Immature natural killer cell (primary cell): ENCODE data around the gene PCSK2. TPM values are rescaled to one million over a fixed set of nuclear protein-coding genes. Genes with fewer than 3 reads are reported as not detected.
A peak's percentile ranks its signal among the peaks of the same experiment; 100 is the strongest.
"Not testable (repeated sequence)": the region's sequence is repeated elsewhere in the genome, so short reads cannot be mapped to it uniquely, and the experiment has no call there.

Experiments used
- DNase-seq, 3 donors: peaks; one replicate each; pipeline ENCODE4 v3.0.0; 2022; ENCODE audit warnings: mixed read lengths in 1 of 3
- H3K27ac Mint-ChIP-seq, 6 donors: one replicate each; pipeline ENCODE4 v1.8.0; 2020; ENCODE audit warnings: mixed read lengths in 6 of 6, mild to moderate bottlenecking in 5 of 6, inconsistent platforms in 4 of 6, moderate library complexity in 3 of 6
- H3K27me3 Mint-ChIP-seq, 3 donors: one replicate each; pipeline ENCODE4 v1.8.0; 2020 to 2021; ENCODE audit warnings: low read depth in 3 of 3, mild to moderate bottlenecking in 3 of 3, mixed read lengths in 3 of 3, moderate library complexity in 3 of 3, inconsistent platforms in 1 of 3
- H3K36me3 Mint-ChIP-seq, 3 donors: one replicate each; pipeline ENCODE4 v1.8.0; 2020; ENCODE audit warnings: mixed read lengths in 3 of 3, inconsistent platforms in 2 of 3, mild to moderate bottlenecking in 2 of 3
- H3K4me1 Mint-ChIP-seq, 2 donors: one replicate each; pipeline ENCODE4 v1.8.0; 2020; ENCODE audit warnings: inconsistent platforms in 2 of 2, mild to moderate bottlenecking in 2 of 2, mixed read lengths in 2 of 2, moderate library complexity in 1 of 2
- H3K4me3 Mint-ChIP-seq, 5 donors: one replicate each; pipeline ENCODE4 v1.8.0; 2020; ENCODE audit warnings: mild to moderate bottlenecking in 5 of 5, mixed read lengths in 5 of 5, inconsistent platforms in 3 of 5, moderate library complexity in 3 of 5
- H3K9me3 Mint-ChIP-seq, 6 donors: one replicate each; pipeline ENCODE4 v1.8.0; 2020; ENCODE audit warnings: mild to moderate bottlenecking in 6 of 6, mixed read lengths in 6 of 6, inconsistent platforms in 4 of 6, moderate library complexity in 3 of 6
- polyA plus RNA-seq, 3 donors: library from polyadenylated mRNA; unstranded; fragments of 300-500 nt; fragmentation: Illumina TruSeq; gene quantifications; one replicate each; pipeline ENCODE4 v1.2.3, GENCODE V29; 2021

PCSK2 gene
- polyA plus RNA-seq: not detected

GRCh38 chr20:17226410-17227218, at the start of gene PCSK2:
Gene PCSK2 (plus strand): TSS chr20:17227040. CDS start chr20:17227306, 266 bp downstream.
- Mint-ChIP-seq H3K36me3 (peaks cover 0 to 4% (median 4%) of the 10 kb centered on the region in 3 donors), H3K27ac (no peak within 1 kb of the TSS), H3K9me3 (peaks cover 2 to 19% (median 9%) of the 10 kb centered on the region in 6 donors), H3K4me3 (peak within 1 kb of the TSS in 1 of 5 donors; percentile 17), H3K27me3 (peaks cover 16 to 44% (median 16%) of the 10 kb centered on the region in 3 donors), H3K4me1 (no peaks in the 10 kb centered on the region)
- no peak for DNase-seq

GRCh38 chr20:17177341-17177740, 49.5 kb upstream of the PCSK2 start:
- Mint-ChIP-seq H3K9me3 (peaks cover 2 to 13% (median 4%) of the 10 kb centered on the region in 6 donors), H3K36me3 (peaks cover 0 to 3% (median 0%) of the 10 kb centered on the region in 3 donors), H3K27ac (no peak overlapping the region), H3K4me3 (no peak overlapping the region), H3K27me3 (peaks cover 0 to 5% (median 0%) of the 10 kb centered on the region in 3 donors), H3K4me1 (no peaks in the 10 kb centered on the region)
- DNase-seq: no peak

- no peak for DNase-seq
- no peak overlapping the region for H3K27ac Mint-ChIP-seq
- H3K9me3 Mint-ChIP-seq: peaks cover 5 to 25% (median 15%) of the 10 kb centered on the region in 6 donors
- peaks cover 0 to 3% (median 0%) of the 10 kb centered on the region in 3 donors for H3K36me3 Mint-ChIP-seq
- no peak overlapping the region for H3K4me3 Mint-ChIP-seq
- peaks cover 0 to 2% (median 0%) of the 10 kb centered on the region in 3 donors for H3K27me3 Mint-ChIP-seq
- no peaks in the 10 kb centered on the region for H3K4me1 Mint-ChIP-seq
Measured at GRCh38 chr20:17179840-17180239, 47.0 kb upstream of the PCSK2 start.

- Mint-ChIP-seq H3K4me3 (no peak overlapping the region), H3K36me3 (no peaks in the 10 kb centered on the region), H3K4me1 (no peaks in the 10 kb centered on the region)
Measured at GRCh38 chr20:17189976-17190695, 36.7 kb upstream of the PCSK2 start.

GRCh38 chr20:17197041-17197440, 29.8 kb upstream of the PCSK2 start:
- DNase-seq: no peak
- Mint-ChIP-seq H3K36me3 (no peaks in the 10 kb centered on the region), H3K27me3 (peaks cover 0 to 3% (median 0%) of the 10 kb centered on the region in 3 donors), H3K4me3 (no peak overlapping the region), H3K4me1 (no peaks in the 10 kb centered on the region), H3K27ac (no peak overlapping the region), H3K9me3 (peaks cover 0 to 3% (median under 1%) of the 10 kb centered on the region in 6 donors)

More at GRCh38 chr20:17189976-17190695, 36.7 kb upstream of the PCSK2 start:
- Mint-ChIP-seq H3K9me3 (peaks cover 0 to 6% (median 2%) of the 10 kb centered on the region in 6 donors), H3K27me3 (peaks cover 0 to 2% (median 2%) of the 10 kb centered on the region in 3 donors), H3K27ac (no peak overlapping the region)
- DNase-seq: no peak

- DNase-seq: no peak
- peaks cover 0 to 3% (median 3%) of the 10 kb centered on the region in 3 donors for H3K27me3 Mint-ChIP-seq
- H3K4me3 Mint-ChIP-seq: no peak overlapping the region
- no peaks in the 10 kb centered on the region for H3K36me3 Mint-ChIP-seq
- no peaks in the 10 kb centered on the region for H3K4me1 Mint-ChIP-seq
- H3K27ac Mint-ChIP-seq: no peak overlapping the region
- peaks cover 0 to 3% (median 0%) of the 10 kb centered on the region in 6 donors for H3K9me3 Mint-ChIP-seq
Measured at GRCh38 chr20:17202030-17202429, 24.8 kb upstream of the PCSK2 start.

GRCh38 chr20:17202673-17203072, 24.2 kb upstream of the PCSK2 start:
- no peak overlapping the region for H3K27ac Mint-ChIP-seq

GRCh38 chr20:17205084-17205813, 21.6 kb upstream of the PCSK2 start:
- Mint-ChIP-seq H3K4me3 (no peak overlapping the region), H3K36me3 (no peaks in the 10 kb centered on the region), H3K4me1 (no peaks in the 10 kb centered on the region), H3K9me3 (no peaks in the 10 kb centered on the region), H3K27me3 (peaks cover 0 to 5% (median 3%) of the 10 kb centered on the region in 3 donors), H3K27ac (no peak overlapping the region)
- DNase-seq: no peak

More at GRCh38 chr20:17202673-17203072, 24.2 kb upstream of the PCSK2 start:
- Mint-ChIP-seq H3K9me3 (peaks cover 0 to 3% (median 0%) of the 10 kb centered on the region in 6 donors), H3K4me1 (no peaks in the 10 kb centered on the region), H3K27me3 (peaks cover 0 to 3% (median 3%) of the 10 kb centered on the region in 3 donors), H3K36me3 (no peaks in the 10 kb centered on the region), H3K4me3 (no peak overlapping the region)
- no peak for DNase-seq

GRCh38 chr20:17210387-17210786, 16.5 kb upstream of the PCSK2 start:
- no peak for DNase-seq
- H3K9me3 Mint-ChIP-seq: peaks cover 0 to 6% (median 0%) of the 10 kb centered on the region in 6 donors
- no peaks in the 10 kb centered on the region for H3K4me1 Mint-ChIP-seq
- H3K27ac Mint-ChIP-seq: no peak overlapping the region
- H3K27me3 Mint-ChIP-seq: peaks cover 0 to 5% (median 3%) of the 10 kb centered on the region in 3 donors
- no peak overlapping the region for H3K4me3 Mint-ChIP-seq
- no peaks in the 10 kb centered on the region for H3K36me3 Mint-ChIP-seq

- H3K4me3 Mint-ChIP-seq: no peak overlapping the region
- no peaks in the 10 kb centered on the region for H3K4me1 Mint-ChIP-seq
- H3K36me3 Mint-ChIP-seq: no peaks in the 10 kb centered on the region
- DNase-seq: no peak
- peaks cover 0 to 6% (median 0%) of the 10 kb centered on the region in 6 donors for H3K9me3 Mint-ChIP-seq
- H3K27ac Mint-ChIP-seq: no peak overlapping the region
- H3K27me3 Mint-ChIP-seq: peaks cover 0 to 4% (median 3%) of the 10 kb centered on the region in 3 donors
Measured at GRCh38 chr20:17210983-17211382, 15.9 kb upstream of the PCSK2 start.

GRCh38 chr20:17215167-17215566, 11.7 kb upstream of the PCSK2 start:
- H3K4me1 Mint-ChIP-seq: no peaks in the 10 kb centered on the region
- H3K9me3 Mint-ChIP-seq: peaks cover 0 to 8% (median 1%) of the 10 kb centered on the region in 6 donors
- H3K4me3 Mint-ChIP-seq: no peak overlapping the region
- DNase-seq: no peak
- no peaks in the 10 kb centered on the region for H3K27me3 Mint-ChIP-seq
- no peak overlapping the region for H3K27ac Mint-ChIP-seq
- no peaks in the 10 kb centered on the region for H3K36me3 Mint-ChIP-seq

GRCh38 chr20:17219856-17220255, 7.0 kb upstream of the PCSK2 start:
- H3K36me3 Mint-ChIP-seq, H3K27me3 Mint-ChIP-seq, H3K4me1 Mint-ChIP-seq, DNase-seq, H3K27ac Mint-ChIP-seq, H3K4me3 Mint-ChIP-seq: not testable (repeated sequence)
- peaks cover 0 to 10% (median 2%) of the 10 kb centered on the region in 6 donors for H3K9me3 Mint-ChIP-seq

- H3K4me3 Mint-ChIP-seq: no peak overlapping the region
- H3K36me3 Mint-ChIP-seq: peaks cover 0 to 4% (median 4%) of the 10 kb centered on the region in 3 donors
- peaks cover 11 to 33% (median 16%) of the 10 kb centered on the region in 3 donors for H3K27me3 Mint-ChIP-seq
- H3K4me1 Mint-ChIP-seq: no peaks in the 10 kb centered on the region
- no peak for DNase-seq
- H3K9me3 Mint-ChIP-seq: peaks cover 2 to 16% (median 6%) of the 10 kb centered on the region in 6 donors
- H3K27ac Mint-ChIP-seq: no peak overlapping the region
Measured at GRCh38 chr20:17223553-17223952, 3.3 kb upstream of the PCSK2 start.
